ENCODE results near the gene ZNF775. TPM values are rescaled to one million over a fixed set of nuclear protein-coding genes. Genes with fewer than 3 reads are reported as not detected.

ZNF775 gene
- total and polyA plus RNA-seq, 2 of the 13 experiments (the other 11 are each of a cell fraction or from before 2014, with no cell fraction given), result 3.1 to 3.2 TPM

DNA sequence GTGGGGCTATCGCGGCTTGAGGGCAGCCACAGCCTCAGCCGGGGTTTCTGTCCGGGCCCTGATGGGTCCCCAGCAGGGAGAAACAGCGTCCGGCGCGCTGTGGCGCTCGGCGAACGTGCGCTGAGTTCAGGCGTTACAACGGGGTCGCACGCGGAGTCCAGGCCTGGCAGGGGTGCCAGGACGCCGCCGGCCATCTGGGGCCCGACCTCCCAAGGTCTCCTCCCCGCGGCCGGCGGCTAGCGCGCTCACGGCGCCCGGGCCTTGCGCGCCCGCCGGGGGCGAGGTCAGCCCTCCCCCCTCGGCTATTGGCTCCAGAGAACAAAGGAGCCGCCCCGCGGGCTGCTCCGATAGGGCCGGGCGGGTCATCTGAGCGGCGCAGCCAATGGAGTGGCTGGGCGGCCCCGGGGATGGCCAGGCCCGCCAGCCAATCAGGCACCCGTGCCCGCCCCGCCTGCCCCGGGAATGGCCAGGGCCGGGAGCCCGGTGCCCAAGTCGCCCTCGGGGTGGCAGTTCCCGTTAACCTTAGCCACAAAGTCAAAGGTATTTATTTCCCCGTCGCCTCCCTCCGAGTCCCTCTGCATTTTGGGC, at the start of gene ZNF775 (continued):
- peak; percentile 57; the same call in 1 of the 2 replicates for TF ChIP-seq ZNF563 (CRISPR knock-in tag; IDR thresholded peaks at IDR 0.05)
- TF ChIP-seq TRIM24 (CRISPR knock-in tag; IDR thresholded peaks at IDR 0.05), result no peak
- TF ChIP-seq, protein P1, sequence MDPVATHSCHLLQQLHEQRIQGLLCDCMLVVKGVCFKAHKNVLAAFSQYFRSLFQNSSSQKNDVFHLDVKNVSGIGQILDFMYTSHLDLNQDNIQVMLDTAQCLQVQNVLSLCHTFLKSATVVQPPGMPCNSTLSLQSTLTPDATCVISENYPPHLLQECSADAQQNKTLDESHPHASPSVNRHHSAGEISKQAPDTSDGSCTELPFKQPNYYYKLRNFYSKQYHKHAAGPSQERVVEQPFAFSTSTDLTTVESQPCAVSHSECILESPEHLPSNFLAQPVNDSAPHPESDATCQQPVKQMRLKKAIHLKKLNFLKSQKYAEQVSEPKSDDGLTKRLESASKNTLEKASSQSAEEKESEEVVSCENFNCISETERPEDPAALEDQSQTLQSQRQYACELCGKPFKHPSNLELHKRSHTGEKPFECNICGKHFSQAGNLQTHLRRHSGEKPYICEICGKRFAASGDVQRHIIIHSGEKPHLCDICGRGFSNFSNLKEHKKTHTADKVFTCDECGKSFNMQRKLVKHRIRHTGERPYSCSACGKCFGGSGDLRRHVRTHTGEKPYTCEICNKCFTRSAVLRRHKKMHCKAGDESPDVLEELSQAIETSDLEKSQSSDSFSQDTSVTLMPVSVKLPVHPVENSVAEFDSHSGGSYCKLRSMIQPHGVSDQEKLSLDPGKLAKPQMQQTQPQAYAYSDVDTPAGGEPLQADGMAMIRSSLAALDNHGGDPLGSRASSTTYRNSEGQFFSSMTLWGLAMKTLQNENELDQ (CRISPR knock-in tag; IDR thresholded peaks at IDR 0.05; ENCODE audit: borderline replicate concordance), result no peak
- no peak for TF ChIP-seq ZNF317 (CRISPR knock-in tag; IDR thresholded peaks at IDR 0.05)
- TF ChIP-seq SP1 (IDR thresholded peaks at IDR 0.05), result no peak
- TF ChIP-seq SP1 (CRISPR knock-in tag; IDR thresholded peaks at IDR 0.05), result peak; percentile 44; the same call in 1 of the 2 replicates
- TF ChIP-seq TEAD2 (CRISPR knock-in tag; IDR thresholded peaks at IDR 0.05), result no peak
- TF ChIP-seq CHD2 (IDR thresholded peaks at IDR 0.05; ENCODE audit: low read depth, low read length), result no peak
- no peak for TF ChIP-seq ONECUT2 (CRISPR knock-in tag; IDR thresholded peaks at IDR 0.05)
- TF ChIP-seq ZNF558 (CRISPR knock-in tag; IDR thresholded peaks at IDR 0.05; ENCODE audit: borderline replicate concordance), result no peak
- TF ChIP-seq, protein P2, sequence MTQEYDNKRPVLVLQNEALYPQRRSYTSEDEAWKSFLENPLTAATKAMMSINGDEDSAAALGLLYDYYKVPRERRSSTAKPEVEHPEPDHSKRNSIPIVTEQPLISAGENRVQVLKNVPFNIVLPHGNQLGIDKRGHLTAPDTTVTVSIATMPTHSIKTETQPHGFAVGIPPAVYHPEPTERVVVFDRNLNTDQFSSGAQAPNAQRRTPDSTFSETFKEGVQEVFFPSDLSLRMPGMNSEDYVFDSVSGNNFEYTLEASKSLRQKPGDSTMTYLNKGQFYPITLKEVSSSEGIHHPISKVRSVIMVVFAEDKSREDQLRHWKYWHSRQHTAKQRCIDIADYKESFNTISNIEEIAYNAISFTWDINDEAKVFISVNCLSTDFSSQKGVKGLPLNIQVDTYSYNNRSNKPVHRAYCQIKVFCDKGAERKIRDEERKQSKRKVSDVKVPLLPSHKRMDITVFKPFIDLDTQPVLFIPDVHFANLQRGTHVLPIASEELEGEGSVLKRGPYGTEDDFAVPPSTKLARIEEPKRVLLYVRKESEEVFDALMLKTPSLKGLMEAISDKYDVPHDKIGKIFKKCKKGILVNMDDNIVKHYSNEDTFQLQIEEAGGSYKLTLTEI (CRISPR knock-in tag; conservative IDR thresholded peaks at IDR 0.05), result no peak
- TF ChIP-seq BCL6 (CRISPR knock-in tag; IDR thresholded peaks at IDR 0.05), result peak; percentile 26; the same call in 1 of the 2 replicates
- TF ChIP-seq MEF2D (CRISPR knock-in tag; IDR thresholded peaks at IDR 0.05), result no peak
- TF ChIP-seq RORA (CRISPR knock-in tag; IDR thresholded peaks at IDR 0.05), result no peak
- no peak for TF ChIP-seq FLYWCH1 (CRISPR knock-in tag; IDR thresholded peaks at IDR 0.05)
- no peak for TF ChIP-seq ZBTB7A (CRISPR knock-in tag; IDR thresholded peaks at IDR 0.05)
- TF ChIP-seq ZSCAN30 (CRISPR knock-in tag; IDR thresholded peaks at IDR 0.05), result no peak
- TF ChIP-seq, protein P3, sequence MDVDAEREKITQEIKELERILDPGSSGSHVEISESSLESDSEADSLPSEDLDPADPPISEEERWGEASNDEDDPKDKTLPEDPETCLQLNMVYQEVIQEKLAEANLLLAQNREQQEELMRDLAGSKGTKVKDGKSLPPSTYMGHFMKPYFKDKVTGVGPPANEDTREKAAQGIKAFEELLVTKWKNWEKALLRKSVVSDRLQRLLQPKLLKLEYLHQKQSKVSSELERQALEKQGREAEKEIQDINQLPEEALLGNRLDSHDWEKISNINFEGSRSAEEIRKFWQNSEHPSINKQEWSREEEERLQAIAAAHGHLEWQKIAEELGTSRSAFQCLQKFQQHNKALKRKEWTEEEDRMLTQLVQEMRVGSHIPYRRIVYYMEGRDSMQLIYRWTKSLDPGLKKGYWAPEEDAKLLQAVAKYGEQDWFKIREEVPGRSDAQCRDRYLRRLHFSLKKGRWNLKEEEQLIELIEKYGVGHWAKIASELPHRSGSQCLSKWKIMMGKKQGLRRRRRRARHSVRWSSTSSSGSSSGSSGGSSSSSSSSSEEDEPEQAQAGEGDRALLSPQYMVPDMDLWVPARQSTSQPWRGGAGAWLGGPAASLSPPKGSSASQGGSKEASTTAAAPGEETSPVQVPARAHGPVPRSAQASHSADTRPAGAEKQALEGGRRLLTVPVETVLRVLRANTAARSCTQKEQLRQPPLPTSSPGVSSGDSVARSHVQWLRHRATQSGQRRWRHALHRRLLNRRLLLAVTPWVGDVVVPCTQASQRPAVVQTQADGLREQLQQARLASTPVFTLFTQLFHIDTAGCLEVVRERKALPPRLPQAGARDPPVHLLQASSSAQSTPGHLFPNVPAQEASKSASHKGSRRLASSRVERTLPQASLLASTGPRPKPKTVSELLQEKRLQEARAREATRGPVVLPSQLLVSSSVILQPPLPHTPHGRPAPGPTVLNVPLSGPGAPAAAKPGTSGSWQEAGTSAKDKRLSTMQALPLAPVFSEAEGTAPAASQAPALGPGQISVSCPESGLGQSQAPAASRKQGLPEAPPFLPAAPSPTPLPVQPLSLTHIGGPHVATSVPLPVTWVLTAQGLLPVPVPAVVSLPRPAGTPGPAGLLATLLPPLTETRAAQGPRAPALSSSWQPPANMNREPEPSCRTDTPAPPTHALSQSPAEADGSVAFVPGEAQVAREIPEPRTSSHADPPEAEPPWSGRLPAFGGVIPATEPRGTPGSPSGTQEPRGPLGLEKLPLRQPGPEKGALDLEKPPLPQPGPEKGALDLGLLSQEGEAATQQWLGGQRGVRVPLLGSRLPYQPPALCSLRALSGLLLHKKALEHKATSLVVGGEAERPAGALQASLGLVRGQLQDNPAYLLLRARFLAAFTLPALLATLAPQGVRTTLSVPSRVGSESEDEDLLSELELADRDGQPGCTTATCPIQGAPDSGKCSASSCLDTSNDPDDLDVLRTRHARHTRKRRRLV (CRISPR knock-in tag; IDR thresholded peaks at IDR 0.05), result no peak
- TF ChIP-seq ZNF205 (CRISPR knock-in tag; IDR thresholded peaks at IDR 0.05), result no peak
- TF ChIP-seq, protein P4, sequence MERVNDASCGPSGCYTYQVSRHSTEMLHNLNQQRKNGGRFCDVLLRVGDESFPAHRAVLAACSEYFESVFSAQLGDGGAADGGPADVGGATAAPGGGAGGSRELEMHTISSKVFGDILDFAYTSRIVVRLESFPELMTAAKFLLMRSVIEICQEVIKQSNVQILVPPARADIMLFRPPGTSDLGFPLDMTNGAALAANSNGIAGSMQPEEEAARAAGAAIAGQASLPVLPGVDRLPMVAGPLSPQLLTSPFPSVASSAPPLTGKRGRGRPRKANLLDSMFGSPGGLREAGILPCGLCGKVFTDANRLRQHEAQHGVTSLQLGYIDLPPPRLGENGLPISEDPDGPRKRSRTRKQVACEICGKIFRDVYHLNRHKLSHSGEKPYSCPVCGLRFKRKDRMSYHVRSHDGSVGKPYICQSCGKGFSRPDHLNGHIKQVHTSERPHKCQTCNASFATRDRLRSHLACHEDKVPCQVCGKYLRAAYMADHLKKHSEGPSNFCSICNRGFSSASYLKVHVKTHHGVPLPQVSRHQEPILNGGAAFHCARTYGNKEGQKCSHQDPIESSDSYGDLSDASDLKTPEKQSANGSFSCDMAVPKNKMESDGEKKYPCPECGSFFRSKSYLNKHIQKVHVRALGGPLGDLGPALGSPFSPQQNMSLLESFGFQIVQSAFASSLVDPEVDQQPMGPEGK (CRISPR knock-in tag; IDR thresholded peaks at IDR 0.05), result peak; percentile 88
- no peak for TF ChIP-seq FOXJ3 (CRISPR knock-in tag; IDR thresholded peaks at IDR 0.05; ENCODE audit: borderline replicate concordance)
